NCI-H345 treated with DMSO at 0.1 percent for 48 hours (cell line): Measurements from ENCODE around the gene RRAS2.
"Not testable (repeated sequence)": the region's sequence is repeated elsewhere in the genome, so short reads cannot be mapped to it uniquely, and the experiment has no call there.

Experiments
- DNase-seq: peaks from one replicate; lab custom pipeline; 2025; ENCODE audit not compliant: unreplicated experiment; lab: John Stamatoyannopoulos, UW

The RRAS2 gene

GRCh38 chr11:14358729-14359439, at the start of gene RRAS2:
TSS of gene RRAS2 (minus strand) at chr11:14359183. CDS start at chr11:14358870, 313 bp downstream.
- DNase-seq = peak; percentile 55

GRCh38 chr11:14408612-14409011, 49.6 kb upstream of the RRAS2 start:
- DNase-seq = no peak

- not testable (repeated sequence) for DNase-seq
These were observed 47.1 kb upstream of the RRAS2 start for GRCh38 chr11:14406116-14406515.

- not testable (repeated sequence) for DNase-seq
These were observed 44.5 kb upstream of the RRAS2 start for GRCh38 chr11:14403528-14403927.

DNA sequence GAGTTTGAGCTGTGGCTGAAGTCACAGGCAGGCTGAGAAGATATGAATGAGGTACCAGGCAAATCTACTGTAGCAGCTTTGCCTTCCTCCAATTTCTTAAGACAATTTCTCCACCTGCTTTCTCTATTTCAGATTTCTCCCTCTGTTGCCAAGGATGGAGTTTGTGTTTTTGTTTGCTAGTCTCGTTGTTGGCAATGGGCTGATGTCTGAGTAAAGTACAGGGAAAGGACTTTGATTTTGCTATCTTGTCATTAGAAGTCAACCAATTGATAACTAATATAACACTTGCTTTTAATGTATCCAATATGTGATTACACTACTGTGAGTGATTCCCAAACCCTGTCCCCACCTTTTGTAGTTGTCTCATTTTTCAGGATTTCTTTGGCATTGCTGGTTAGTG, 40.1 kb upstream of the RRAS2 start:
- no peak for DNase-seq

DNA sequence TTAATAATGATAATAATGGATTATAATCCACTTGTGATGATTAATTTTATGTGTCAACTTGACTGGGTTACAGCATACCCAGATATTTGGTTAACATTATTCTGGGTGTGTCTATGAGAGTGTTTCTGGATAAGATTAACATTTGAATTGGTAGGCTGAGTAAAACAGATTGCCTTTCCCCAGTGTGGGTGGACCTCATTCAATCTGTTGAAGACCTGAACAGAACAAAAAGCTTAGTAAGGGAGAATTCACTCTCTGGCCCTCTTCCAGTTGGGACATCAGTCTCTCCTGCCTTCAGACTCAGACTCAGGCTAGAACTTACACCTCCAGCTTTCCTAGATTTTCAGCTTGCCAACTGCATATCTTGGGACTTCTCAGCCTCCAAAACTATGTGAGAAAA, 37.3 kb upstream of the RRAS2 start:
- no peak for DNase-seq

DNA sequence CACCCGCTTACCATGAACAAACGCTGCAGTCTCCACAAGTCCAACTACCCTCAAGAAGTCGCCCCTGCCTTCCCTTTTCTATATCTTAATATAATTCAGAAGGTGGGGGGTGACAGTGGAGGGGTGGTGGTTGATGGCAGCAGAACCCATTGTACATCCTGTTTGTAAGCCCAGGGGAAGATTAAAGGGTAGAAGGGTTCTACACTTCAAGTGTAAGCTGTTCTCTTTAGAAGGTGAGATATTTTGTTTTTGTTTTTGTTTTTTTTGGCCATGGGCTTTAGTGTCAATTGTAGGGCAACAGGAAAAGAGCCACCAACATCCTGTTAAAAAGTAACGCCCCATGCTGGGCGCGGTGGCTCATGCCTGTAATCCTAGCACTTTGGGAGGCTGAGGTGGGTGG, 34.9 kb upstream of the RRAS2 start:
- no peak for DNase-seq

DNA sequence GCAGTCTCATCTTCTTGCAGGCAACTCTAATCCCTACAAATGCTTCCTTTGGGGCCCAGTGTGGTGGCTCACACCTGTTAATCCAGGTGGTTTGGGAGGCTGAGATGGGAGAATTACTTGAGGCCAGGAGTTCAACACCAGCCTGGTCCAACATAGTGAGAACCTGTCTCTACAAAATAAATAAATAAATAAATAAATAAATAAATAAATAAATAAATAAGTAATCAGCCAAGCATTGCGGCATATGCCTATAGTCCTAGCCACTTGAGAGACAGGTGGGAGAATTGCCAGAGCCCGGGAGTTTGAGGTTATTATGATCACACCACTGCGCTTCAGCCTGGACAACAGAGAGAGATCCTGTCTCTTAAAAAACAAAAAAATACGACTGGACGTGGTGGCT, 34.1 kb upstream of the RRAS2 start:
- no peak for DNase-seq

DNA sequence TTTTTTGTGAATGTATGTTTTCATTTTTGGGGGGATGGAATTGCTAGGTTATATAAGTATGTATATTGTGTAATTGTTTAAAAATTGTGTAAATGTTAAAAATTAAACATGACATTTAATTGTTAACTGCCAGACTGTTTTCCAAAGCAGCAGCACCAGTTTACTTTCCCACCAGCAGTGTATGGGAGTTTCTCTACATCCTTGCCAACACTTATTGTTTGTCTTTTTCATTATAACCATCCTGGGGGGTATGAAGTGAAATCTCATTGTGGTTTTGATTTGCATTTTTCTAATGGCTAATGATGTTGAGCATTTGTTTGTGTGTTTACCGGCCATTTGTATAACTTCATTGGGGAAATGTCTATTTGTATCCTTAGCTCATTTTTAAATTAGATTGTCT, 31.7 kb upstream of the RRAS2 start:
- DNase-seq = no peak

GRCh38 chr11:14388352-14388751, 29.4 kb upstream of the RRAS2 start:
- DNase-seq = no peak

- DNase-seq = peak; percentile 1
These were observed 28.0 kb upstream of the RRAS2 start for GRCh38 chr11:14386895-14387480.

- no peak for DNase-seq
These were observed 27.1 kb upstream of the RRAS2 start for GRCh38 chr11:14386081-14386480.

GRCh38 chr11:14384338-14384737, 25.4 kb upstream of the RRAS2 start:
- no peak for DNase-seq

GRCh38 chr11:14381968-14382367, 23.0 kb upstream of the RRAS2 start:
- DNase-seq = no peak

DNA sequence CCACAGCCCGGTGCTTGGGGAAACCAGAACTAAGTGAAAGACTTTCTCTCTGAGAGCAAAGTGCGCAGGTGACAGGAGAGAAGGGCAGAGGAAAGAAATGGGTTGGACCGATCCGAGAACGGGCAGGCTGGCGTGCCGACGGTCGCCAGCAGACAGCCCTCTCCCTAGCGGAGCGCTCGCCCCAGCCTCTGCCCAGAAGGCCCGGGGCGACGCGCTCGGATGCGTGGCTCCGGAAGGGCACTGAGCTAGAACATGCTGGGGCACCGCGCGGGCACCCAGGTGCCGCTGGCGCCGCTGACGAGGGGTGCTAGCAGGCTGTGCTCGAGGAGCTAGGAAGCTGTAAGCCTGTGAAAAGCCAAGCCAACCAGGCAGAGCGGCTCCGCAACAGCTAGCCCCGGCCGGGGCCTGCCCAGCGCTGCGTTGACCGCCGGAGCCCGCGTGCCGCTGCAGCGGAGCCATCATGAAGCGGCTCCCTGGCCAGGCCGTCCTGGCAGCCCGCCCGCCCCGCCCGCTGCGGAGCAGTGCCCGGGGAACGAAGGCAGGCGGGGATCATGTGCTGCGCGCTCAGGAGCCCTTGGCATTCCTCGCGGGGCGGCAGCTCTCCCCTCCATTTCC, 22.1 kb upstream of the RRAS2 start:
- peak; percentile 30 for DNase-seq

DNA sequence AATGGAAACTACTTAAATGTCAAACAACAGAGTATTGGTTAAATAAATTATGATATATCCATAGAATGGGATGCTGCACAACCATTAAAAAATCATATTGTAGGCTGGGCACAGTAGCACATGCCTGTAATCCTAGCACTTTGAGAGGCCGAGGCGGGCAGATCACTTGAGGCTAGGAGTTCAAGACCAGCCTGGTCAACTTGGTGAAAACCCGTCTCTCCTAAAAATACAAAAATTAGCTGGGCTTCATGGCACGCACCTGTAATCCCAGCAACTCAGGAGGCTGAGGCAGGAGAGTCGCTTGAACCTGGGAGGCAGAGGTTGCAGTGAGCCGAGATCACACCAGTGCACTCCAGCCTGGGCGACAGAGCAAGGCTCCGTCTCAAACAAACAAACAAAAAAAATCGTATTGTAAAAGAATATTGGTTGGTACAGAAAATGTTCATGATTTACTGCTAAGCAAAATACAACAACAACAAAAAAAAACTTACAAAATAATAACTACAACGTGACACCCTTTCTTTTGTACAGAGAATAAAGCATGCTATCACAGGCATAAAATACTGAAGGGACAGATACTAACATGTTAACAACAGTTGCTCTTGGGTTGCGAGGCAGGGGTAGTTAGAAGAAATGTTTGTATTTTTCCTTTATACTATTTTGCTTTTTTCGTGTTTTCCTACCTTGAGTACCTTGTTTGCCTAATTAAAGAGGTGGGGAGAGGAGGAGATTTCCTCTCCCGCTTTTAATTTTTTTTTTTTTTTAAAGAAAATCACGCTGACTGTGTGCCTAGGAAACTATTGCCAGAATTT, 21.3 kb upstream of the RRAS2 start:
- DNase-seq = no peak

GRCh38 chr11:14378171-14378570, 19.2 kb upstream of the RRAS2 start:
- no peak for DNase-seq

DNA sequence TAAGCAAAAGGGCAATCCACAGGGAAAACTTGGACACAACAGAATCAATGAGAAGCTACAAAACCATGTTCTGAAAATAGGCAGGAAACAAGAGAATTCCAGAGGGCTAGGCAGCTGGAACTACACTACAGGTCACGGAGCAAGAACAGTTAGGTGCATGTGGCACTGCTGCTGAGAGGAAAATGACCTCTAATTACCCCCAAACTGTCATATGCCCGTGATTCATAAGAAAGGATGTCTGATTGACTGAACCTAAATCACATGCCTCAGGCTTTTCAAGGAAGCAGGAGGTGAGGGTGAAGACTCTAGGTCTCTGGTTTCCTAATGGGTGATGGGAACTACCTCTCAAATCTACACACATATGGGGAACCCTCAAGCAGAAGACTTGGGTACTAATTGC, 17.9 kb upstream of the RRAS2 start:
- DNase-seq = no peak

DNA sequence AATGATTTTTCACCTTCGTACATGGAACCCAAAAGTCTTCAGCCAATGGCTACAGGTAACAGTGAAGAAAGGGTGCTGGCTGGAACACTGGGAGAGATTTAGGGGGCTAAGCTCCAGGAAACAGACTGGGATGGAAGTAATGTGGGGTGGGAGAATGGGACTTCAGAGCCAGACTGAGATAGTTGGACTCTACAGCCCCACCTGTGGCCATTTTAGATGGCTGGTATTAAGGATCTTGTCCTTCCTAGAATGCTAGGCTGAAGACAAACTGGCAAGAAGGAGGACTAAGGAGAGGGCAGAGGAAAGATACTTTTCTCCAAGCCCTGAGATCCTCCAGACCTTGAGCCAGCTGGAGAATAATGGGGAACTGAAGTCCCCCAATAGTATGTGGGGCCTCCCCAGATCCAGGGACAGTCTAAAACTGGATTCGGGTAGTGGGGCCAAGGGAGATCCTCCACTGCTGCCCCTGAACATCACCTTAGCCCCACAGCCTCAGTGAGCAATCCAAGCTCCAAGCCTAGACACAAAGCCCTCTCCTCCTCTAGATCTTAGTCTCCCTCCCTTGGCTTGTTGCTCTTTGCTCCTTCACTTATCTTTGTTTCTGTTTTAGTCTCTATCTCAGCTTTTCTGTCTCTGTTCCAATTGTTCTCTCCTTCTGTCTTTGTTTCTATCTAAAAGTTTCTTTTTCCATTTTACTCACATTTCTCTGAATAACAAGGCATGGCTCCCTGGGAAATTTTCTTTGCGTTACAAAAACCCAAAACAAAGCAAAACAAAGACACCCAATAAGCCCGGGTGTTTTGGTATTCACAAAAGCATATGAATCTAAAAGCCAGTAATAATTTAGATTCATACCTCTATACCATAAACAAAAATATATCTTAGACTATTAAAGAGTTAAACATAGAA, 16.2 kb upstream of the RRAS2 start:
- DNase-seq = no peak

- DNase-seq = no peak
These were observed 15.1 kb upstream of the RRAS2 start for GRCh38 chr11:14373941-14374646.
